Measurements from ENCODE around the gene LRCH4.
"Not testable (repeated sequence)": the region's sequence is repeated elsewhere in the genome, so short reads cannot be mapped to it uniquely, and the experiment has no call there.

LRCH4 gene

GRCh38 chr7:100568896-100569844, 16.8 kb downstream of the LRCH4 start:
- FAIRE-seq (no peak), DNase-seq (ENCODE audit: insufficient read length, low spot score) (no peak)

- no peak for DNase-seq (ENCODE audit: insufficient read length, low spot score)
- FAIRE-seq, result no peak
Observed at GRCh38 chr7:100568176-100568895, 17.6 kb downstream of the LRCH4 start.

GRCh38 chr7:100567751-100568175, 18.2 kb downstream of the LRCH4 start:
- FAIRE-seq (no peak), DNase-seq (ENCODE audit: insufficient read length, low spot score) (no peak)

GRCh38 chr7:100567031-100567730, 18.7 kb downstream of the LRCH4 start:
- FAIRE-seq, result no peak
- DNase-seq (ENCODE audit: insufficient read length, low spot score), result no peak

- no peak for FAIRE-seq
- DNase-seq (ENCODE audit: insufficient read length, low spot score), result no peak
Observed at GRCh38 chr7:100566018-100566531, 19.9 kb downstream of the LRCH4 start.

GRCh38 chr7:100565133-100565571, 20.8 kb downstream of the LRCH4 start:
- DNase-seq (ENCODE audit: insufficient read length, low spot score) (no peak), FAIRE-seq (no peak)

GRCh38 chr7:100564405-100564804, 21.5 kb downstream of the LRCH4 start:
- not testable (repeated sequence) for DNase-seq (ENCODE audit: insufficient read length, low spot score); FAIRE-seq

- no peak for FAIRE-seq
- peak; percentile 70 for DNase-seq (ENCODE audit: insufficient read length, low spot score)
Observed at GRCh38 chr7:100563809-100564400, 22.0 kb downstream of the LRCH4 start.

GRCh38 chr7:100563100-100563564, 22.8 kb downstream of the LRCH4 start:
- FAIRE-seq (no peak), DNase-seq (ENCODE audit: insufficient read length, low spot score) (no peak)

GRCh38 chr7:100562195-100563099, 23.5 kb downstream of the LRCH4 start:
- FAIRE-seq (no peak), DNase-seq (ENCODE audit: insufficient read length, low spot score) (no peak)

- DNase-seq (ENCODE audit: insufficient read length, low spot score) (no peak), FAIRE-seq (no peak)
Observed at GRCh38 chr7:100561491-100562194, 24.3 kb downstream of the LRCH4 start.

GRCh38 chr7:100559127-100559526, 26.8 kb downstream of the LRCH4 start:
- no peak for FAIRE-seq
- no peak for DNase-seq (ENCODE audit: insufficient read length, low spot score)

- no peak for DNase-seq (ENCODE audit: insufficient read length, low spot score)
- no peak for FAIRE-seq
Observed at GRCh38 chr7:100556541-100556940, 29.4 kb downstream of the LRCH4 start.

GRCh38 chr7:100555701-100556100, 30.2 kb downstream of the LRCH4 start:
- no peak for DNase-seq (ENCODE audit: insufficient read length, low spot score)

GRCh38 chr7:100553032-100553431, 32.9 kb downstream of the LRCH4 start:
- no peak for FAIRE-seq
- no peak for DNase-seq (ENCODE audit: insufficient read length, low spot score)

More at GRCh38 chr7:100555701-100556100, 30.2 kb downstream of the LRCH4 start:
- no peak for FAIRE-seq

- no peak for FAIRE-seq
- DNase-seq (ENCODE audit: insufficient read length, low spot score), result no peak
Observed at GRCh38 chr7:100552532-100552931, 33.4 kb downstream of the LRCH4 start.

- FAIRE-seq; DNase-seq (ENCODE audit: insufficient read length, low spot score): not testable (repeated sequence)
Observed at GRCh38 chr7:100548446-100548845, 37.5 kb downstream of the LRCH4 start.

- no peak for FAIRE-seq
- DNase-seq (ENCODE audit: insufficient read length, low spot score), result no peak
Observed at GRCh38 chr7:100547872-100548271, 38.1 kb downstream of the LRCH4 start.

All from HTR-8/SVneo (cell line).